ENCODE results near the gene GPC5.
"Not testable (repeated sequence)": the region's sequence is repeated elsewhere in the genome, so short reads cannot be mapped to it uniquely, and the experiment has no call there.

The GPC5 gene

DNA sequence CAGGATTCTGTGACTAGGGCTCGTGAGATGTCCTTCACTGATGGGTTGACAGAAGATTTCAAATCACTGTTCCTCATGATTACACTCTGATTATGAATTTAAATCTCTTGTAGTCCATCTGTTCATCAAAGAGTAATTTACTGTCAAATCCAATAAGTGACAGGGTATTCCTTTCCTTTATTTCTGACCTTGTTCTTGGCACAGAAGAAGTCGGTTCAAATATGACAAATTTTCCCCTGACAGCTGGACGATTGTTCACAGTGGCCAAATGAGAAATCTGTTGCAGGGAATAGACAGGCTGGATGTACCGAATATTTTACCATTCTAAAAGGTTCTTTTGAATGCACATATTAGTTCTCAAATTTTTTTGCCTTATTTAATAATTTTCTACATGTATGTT, 1060.9 kb downstream of the GPC5 start:
- no peaks in the 10 kb centered on the region for H3K4me1 ChIP-seq (ENCODE audit: control insufficient read depth, low read depth, low read length)
- no peak overlapping the region for H3K4me3 ChIP-seq (ENCODE audit: low read length)
- H3K27me3 ChIP-seq (ENCODE audit: control insufficient read depth, insufficient read depth, low read length) = no peaks in the 10 kb centered on the region
- no peaks in the 10 kb centered on the region for H3K36me3 ChIP-seq (ENCODE audit: control insufficient read depth, low read depth, low read length)
- no peak overlapping the region for H3K9ac ChIP-seq (ENCODE audit: low read length)
- H3K9me3 ChIP-seq (ENCODE audit: control insufficient read depth, low read depth, low read length) = no peaks in the 10 kb centered on the region
- H3K27ac ChIP-seq (ENCODE audit: low read length) = no peak overlapping the region

DNA sequence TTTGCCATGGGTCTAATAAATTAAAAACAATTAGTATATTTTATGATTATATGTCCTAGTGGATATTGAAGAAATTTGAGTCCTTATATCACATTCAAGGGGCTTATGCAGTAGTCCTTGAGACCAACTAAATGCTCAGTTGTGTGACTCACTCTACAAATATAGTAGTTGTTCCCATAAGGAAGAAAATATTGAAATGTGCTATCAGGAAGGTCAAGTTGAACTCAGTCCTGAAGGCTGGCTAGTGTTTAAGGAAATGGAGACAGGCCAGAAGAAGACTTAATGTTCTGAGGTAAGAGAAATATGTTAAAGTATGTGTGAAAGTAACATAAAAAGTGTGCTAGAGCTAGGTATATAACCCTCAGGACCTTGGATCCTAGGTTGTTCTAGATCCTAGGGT, 1062.1 kb downstream of the GPC5 start:
- no peak overlapping the region for H3K27ac ChIP-seq (ENCODE audit: low read length)
- H3K9ac ChIP-seq (ENCODE audit: low read length) = no peak overlapping the region
- H3K9me3 ChIP-seq (ENCODE audit: control insufficient read depth, low read depth, low read length) = no peaks in the 10 kb centered on the region
- no peaks in the 10 kb centered on the region for H3K36me3 ChIP-seq (ENCODE audit: control insufficient read depth, low read depth, low read length)
- H3K4me1 ChIP-seq (ENCODE audit: control insufficient read depth, low read depth, low read length) = no peaks in the 10 kb centered on the region
- H3K27me3 ChIP-seq (ENCODE audit: control insufficient read depth, insufficient read depth, low read length) = no peaks in the 10 kb centered on the region
- no peak overlapping the region for H3K4me3 ChIP-seq (ENCODE audit: low read length)

GRCh38 chr13:92461402-92461801, 1063.0 kb downstream of the GPC5 start:
- Histone ChIP-seq H3K4me3 (ENCODE audit: low read length) (no peak overlapping the region), H3K27ac (ENCODE audit: low read length) (no peak overlapping the region), H3K9ac (ENCODE audit: low read length) (no peak overlapping the region), H3K36me3 (ENCODE audit: control insufficient read depth, low read depth, low read length) (no peaks in the 10 kb centered on the region), H3K27me3 (ENCODE audit: control insufficient read depth, insufficient read depth, low read length) (no peaks in the 10 kb centered on the region), H3K4me1 (ENCODE audit: control insufficient read depth, low read depth, low read length) (no peaks in the 10 kb centered on the region), H3K9me3 (ENCODE audit: control insufficient read depth, low read depth, low read length) (no peaks in the 10 kb centered on the region)

DNA sequence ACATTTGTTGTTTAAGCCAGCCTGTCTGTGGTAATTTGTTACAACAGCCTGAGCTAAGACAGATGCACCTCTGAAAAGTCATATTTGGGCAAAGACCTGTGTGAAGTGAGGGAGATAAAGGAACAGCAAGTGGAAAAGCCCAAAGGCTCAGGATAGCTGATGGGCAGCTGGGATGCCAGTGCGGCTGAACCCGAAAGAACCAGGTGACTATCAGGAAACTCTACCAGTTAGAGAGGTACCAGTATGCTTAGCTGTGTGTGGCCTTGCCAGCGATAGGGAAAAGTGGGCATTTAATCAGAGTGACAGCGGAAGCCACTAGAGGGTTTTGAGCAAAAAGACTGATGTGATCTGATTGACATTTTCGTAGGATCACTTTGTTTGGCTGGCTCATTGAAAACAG, 1063.4 kb downstream of the GPC5 start:
- Histone ChIP-seq H3K9ac (ENCODE audit: low read length) (no peak overlapping the region), H3K9me3 (ENCODE audit: control insufficient read depth, low read depth, low read length) (no peaks in the 10 kb centered on the region), H3K4me3 (ENCODE audit: low read length) (no peak overlapping the region), H3K27me3 (ENCODE audit: control insufficient read depth, insufficient read depth, low read length) (no peaks in the 10 kb centered on the region), H3K4me1 (ENCODE audit: control insufficient read depth, low read depth, low read length) (no peaks in the 10 kb centered on the region), H3K36me3 (ENCODE audit: control insufficient read depth, low read depth, low read length) (no peaks in the 10 kb centered on the region), H3K27ac (ENCODE audit: low read length) (no peak overlapping the region)

GRCh38 chr13:92463134-92463533, 1064.7 kb downstream of the GPC5 start:
- Histone ChIP-seq H3K36me3 (ENCODE audit: control insufficient read depth, low read depth, low read length) (no peaks in the 10 kb centered on the region), H3K4me1 (ENCODE audit: control insufficient read depth, low read depth, low read length) (no peaks in the 10 kb centered on the region), H3K27me3 (ENCODE audit: control insufficient read depth, insufficient read depth, low read length) (no peaks in the 10 kb centered on the region), H3K4me3 (ENCODE audit: low read length) (no peak overlapping the region), H3K9me3 (ENCODE audit: control insufficient read depth, low read depth, low read length) (no peaks in the 10 kb centered on the region), H3K27ac (ENCODE audit: low read length) (no peak overlapping the region), H3K9ac (ENCODE audit: low read length) (no peak overlapping the region)

DNA sequence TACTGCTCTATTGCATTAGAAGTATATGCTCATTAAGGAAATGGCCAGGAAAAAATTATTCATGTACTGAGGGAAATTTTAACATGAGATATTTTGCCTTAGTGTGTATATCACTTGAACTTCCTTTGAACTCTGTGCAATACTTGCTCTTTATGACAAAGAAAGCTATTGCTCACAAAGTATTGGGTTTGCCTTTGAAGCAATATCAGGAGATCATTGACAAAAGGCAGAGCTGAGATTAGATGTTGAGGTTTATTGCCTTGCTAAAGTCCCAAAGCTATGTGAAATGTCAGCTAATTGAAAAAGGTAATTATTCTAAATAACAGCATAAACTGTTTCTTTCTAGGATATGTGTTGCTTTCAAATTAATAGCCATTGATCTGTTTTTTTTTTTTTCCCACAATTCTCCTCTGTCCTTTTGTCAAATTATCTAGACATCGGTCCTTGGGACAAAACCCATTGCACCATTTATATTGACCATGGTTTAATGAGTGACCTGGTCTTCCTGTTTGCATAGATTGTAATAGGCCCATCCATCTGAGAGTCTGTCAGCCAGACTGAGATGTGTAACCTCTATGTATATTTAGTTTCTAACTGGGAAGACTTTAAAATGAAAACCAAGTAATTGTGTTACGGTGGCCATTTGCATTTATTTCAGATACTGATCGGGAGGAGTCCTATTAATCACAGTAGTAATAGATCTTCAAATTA, 1075.5 kb downstream of the GPC5 start:
- no peaks in the 10 kb centered on the region for H3K27me3 ChIP-seq (ENCODE audit: control insufficient read depth, insufficient read depth, low read length)
- H3K36me3 ChIP-seq (ENCODE audit: control insufficient read depth, low read depth, low read length) = no peaks in the 10 kb centered on the region
- H3K4me1 ChIP-seq (ENCODE audit: control insufficient read depth, low read depth, low read length) = no peaks in the 10 kb centered on the region
- H3K9me3 ChIP-seq (ENCODE audit: control insufficient read depth, low read depth, low read length) = no peaks in the 10 kb centered on the region
- H3K4me3 ChIP-seq (ENCODE audit: low read length) = no peak overlapping the region
- H3K9ac ChIP-seq (ENCODE audit: low read length) = no peak overlapping the region
- H3K27ac ChIP-seq (ENCODE audit: low read length) = no peak overlapping the region

GRCh38 chr13:92480387-92480786, 1082.0 kb downstream of the GPC5 start:
- no peaks in the 10 kb centered on the region for H3K27me3 ChIP-seq (ENCODE audit: control insufficient read depth, insufficient read depth, low read length)
- H3K4me3 ChIP-seq (ENCODE audit: low read length) = no peak overlapping the region
- no peaks in the 10 kb centered on the region for H3K9me3 ChIP-seq (ENCODE audit: control insufficient read depth, low read depth, low read length)
- no peak overlapping the region for H3K9ac ChIP-seq (ENCODE audit: low read length)
- no peak overlapping the region for H3K27ac ChIP-seq (ENCODE audit: low read length)
- H3K36me3 ChIP-seq (ENCODE audit: control insufficient read depth, low read depth, low read length) = no peaks in the 10 kb centered on the region
- H3K4me1 ChIP-seq (ENCODE audit: control insufficient read depth, low read depth, low read length) = no peaks in the 10 kb centered on the region

GRCh38 chr13:92482790-92483189, 1084.4 kb downstream of the GPC5 start:
- not testable (repeated sequence) for H3K9me3 ChIP-seq (ENCODE audit: control insufficient read depth, low read depth, low read length); H3K4me1 ChIP-seq (ENCODE audit: control insufficient read depth, low read depth, low read length); H3K27me3 ChIP-seq (ENCODE audit: control insufficient read depth, insufficient read depth, low read length); H3K4me3 ChIP-seq (ENCODE audit: low read length); H3K36me3 ChIP-seq (ENCODE audit: control insufficient read depth, low read depth, low read length); H3K27ac ChIP-seq (ENCODE audit: low read length); H3K9ac ChIP-seq (ENCODE audit: low read length)

- Histone ChIP-seq H3K4me1 (ENCODE audit: control insufficient read depth, low read depth, low read length) (no peaks in the 10 kb centered on the region), H3K27ac (ENCODE audit: low read length) (no peak overlapping the region), H3K9me3 (ENCODE audit: control insufficient read depth, low read depth, low read length) (no peaks in the 10 kb centered on the region), H3K27me3 (ENCODE audit: control insufficient read depth, insufficient read depth, low read length) (no peaks in the 10 kb centered on the region), H3K4me3 (ENCODE audit: low read length) (no peak overlapping the region), H3K36me3 (ENCODE audit: control insufficient read depth, low read depth, low read length) (no peaks in the 10 kb centered on the region), H3K9ac (ENCODE audit: low read length) (no peak overlapping the region)
Observed at GRCh38 chr13:92483894-92484293, 1085.5 kb downstream of the GPC5 start.

GRCh38 chr13:92487238-92487637, 1088.8 kb downstream of the GPC5 start:
- Histone ChIP-seq H3K27ac (ENCODE audit: low read length) (no peak overlapping the region), H3K27me3 (ENCODE audit: control insufficient read depth, insufficient read depth, low read length) (no peaks in the 10 kb centered on the region), H3K4me1 (ENCODE audit: control insufficient read depth, low read depth, low read length) (no peaks in the 10 kb centered on the region), H3K9me3 (ENCODE audit: control insufficient read depth, low read depth, low read length) (no peaks in the 10 kb centered on the region), H3K4me3 (ENCODE audit: low read length) (no peak overlapping the region), H3K36me3 (ENCODE audit: control insufficient read depth, low read depth, low read length) (no peaks in the 10 kb centered on the region), H3K9ac (ENCODE audit: low read length) (no peak overlapping the region)

DNA sequence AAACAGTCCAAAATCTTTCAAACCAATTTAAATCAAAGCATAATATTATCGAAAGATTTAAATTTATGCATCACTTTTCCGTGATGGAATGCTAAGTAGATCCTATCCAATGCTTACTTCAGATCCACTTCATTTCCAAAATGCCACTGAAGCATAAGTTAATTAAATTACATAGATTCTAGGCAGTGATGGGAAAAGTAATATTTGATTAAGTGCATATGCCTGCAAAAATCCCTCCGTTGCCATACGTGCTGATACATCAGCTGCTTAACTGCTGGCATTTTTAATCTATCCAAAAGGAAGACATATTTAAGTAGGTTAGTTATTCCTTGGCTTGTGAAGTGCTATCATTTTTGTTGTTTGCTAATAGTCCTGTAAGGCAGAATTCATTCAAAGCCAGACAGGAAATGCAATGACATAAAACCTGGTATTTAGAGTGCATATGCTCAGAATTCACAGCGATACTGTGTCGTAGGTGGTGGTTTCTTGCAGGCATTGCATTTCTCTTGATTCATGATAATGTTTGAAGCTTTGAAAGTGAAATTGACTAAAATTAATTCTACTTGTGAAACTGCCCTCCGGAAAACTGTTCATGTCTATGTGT, 1089.9 kb downstream of the GPC5 start:
- Histone ChIP-seq H3K4me1 (ENCODE audit: control insufficient read depth, low read depth, low read length) (no peaks in the 10 kb centered on the region), H3K9me3 (ENCODE audit: control insufficient read depth, low read depth, low read length) (no peaks in the 10 kb centered on the region), H3K4me3 (ENCODE audit: low read length) (no peak overlapping the region)

DNA sequence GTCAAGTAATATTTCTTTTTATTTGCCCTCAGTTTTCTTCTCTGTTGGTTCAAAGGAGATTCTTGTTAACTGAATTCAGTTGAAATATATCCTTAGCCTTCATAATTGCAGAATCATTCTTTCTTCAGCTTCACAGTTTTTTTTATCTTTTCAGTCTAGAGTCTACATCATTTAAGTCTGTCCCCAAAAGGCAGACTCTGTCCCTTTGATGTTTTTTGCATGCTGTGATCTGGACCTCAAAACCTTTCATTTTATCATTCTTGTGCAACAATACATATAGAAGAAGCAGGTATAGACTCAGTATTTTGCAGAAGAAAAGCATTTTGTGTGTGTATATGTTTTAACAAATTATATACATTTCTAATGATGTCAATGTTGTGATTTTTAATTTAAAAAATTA, 1093.4 kb downstream of the GPC5 start:
- no peak overlapping the region for H3K9ac ChIP-seq (ENCODE audit: low read length)
- H3K27ac ChIP-seq (ENCODE audit: low read length) = no peak overlapping the region
- H3K27me3 ChIP-seq (ENCODE audit: control insufficient read depth, insufficient read depth, low read length) = no peaks in the 10 kb centered on the region
- H3K36me3 ChIP-seq (ENCODE audit: control insufficient read depth, low read depth, low read length) = no peaks in the 10 kb centered on the region
- H3K4me3 ChIP-seq (ENCODE audit: low read length) = no peak overlapping the region
- H3K4me1 ChIP-seq (ENCODE audit: control insufficient read depth, low read depth, low read length) = no peaks in the 10 kb centered on the region
- no peaks in the 10 kb centered on the region for H3K9me3 ChIP-seq (ENCODE audit: control insufficient read depth, low read depth, low read length)

More for the DNA sequence above, 1089.9 kb downstream of the GPC5 start:
- Histone ChIP-seq H3K27ac (ENCODE audit: low read length) (no peak overlapping the region), H3K36me3 (ENCODE audit: control insufficient read depth, low read depth, low read length) (no peaks in the 10 kb centered on the region), H3K9ac (ENCODE audit: low read length) (no peak overlapping the region), H3K27me3 (ENCODE audit: control insufficient read depth, insufficient read depth, low read length) (no peaks in the 10 kb centered on the region)

Data from iPS-18a (cell line).